ENCODE results near the gene PRELP.
"Not testable (repeated sequence)": the region's sequence is repeated elsewhere in the genome, so short reads cannot be mapped to it uniquely, and the experiment has no call there.

PRELP gene

GRCh38 chr1:203454986-203455471, 20.6 kb upstream of the PRELP start:
- no peak for DNase-seq (ENCODE audit: low read depth)

DNA sequence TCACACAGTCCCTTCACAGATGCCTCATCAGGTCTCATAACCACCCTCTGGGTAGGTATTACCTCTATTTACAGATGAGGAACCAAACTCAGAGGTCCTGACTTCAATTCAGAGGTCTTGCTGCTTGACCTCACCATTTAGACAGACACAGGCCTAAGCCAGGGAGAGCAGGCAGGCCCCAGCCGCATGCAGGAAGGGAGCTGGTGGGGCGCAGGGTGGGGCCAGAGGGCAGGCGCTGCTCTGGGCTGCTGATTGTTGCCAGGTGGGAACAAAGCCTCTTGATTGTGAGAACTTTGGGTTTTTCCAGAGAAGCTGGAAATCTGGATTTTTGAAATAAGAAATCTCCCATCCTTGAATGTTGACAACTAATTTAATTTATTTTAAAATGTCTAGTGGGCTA, 19.9 kb upstream of the PRELP start:
- no peak for DNase-seq (ENCODE audit: low read depth)

DNA sequence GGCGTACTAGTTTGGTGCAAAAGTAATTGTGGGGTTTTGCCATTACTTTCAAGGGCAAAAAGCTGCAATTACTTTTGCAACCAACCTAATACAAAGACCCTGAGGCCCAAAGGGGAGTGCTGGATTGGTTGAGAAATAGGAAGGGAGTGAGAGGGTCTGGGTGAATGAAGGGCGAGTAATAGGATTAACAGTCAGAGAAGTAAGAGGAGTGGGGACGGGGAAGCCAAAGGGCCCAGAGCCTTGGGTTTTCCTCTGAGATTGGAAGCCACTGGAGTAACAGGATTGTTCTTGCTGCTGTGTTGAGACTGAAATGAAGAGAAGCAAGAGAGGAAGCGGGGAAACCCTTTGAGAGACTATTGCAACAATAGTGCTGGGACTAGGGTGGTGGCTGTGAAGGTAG, 19.0 kb upstream of the PRELP start:
- DNase-seq (ENCODE audit: low read depth): no peak

DNA sequence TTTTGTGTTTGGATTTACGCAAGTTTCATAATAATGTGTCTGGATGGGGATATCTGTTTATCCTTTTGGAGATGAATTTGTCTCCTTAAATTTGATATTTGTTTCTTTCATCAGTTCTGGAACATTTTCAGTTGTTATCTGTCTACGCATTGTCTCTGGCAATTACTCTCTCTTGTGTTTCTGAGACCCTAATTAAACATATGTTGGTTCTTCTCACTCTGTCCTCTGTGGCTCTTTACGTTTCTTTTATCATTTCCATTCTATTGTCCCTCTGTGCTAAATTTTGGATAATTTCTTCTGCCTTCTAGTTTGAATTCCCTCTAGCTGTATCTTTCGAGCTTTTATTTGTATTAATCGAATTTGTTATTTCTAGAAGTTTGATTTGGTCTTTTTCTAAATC, 17.5 kb upstream of the PRELP start:
- DNase-seq (ENCODE audit: low read depth): no peak

DNA sequence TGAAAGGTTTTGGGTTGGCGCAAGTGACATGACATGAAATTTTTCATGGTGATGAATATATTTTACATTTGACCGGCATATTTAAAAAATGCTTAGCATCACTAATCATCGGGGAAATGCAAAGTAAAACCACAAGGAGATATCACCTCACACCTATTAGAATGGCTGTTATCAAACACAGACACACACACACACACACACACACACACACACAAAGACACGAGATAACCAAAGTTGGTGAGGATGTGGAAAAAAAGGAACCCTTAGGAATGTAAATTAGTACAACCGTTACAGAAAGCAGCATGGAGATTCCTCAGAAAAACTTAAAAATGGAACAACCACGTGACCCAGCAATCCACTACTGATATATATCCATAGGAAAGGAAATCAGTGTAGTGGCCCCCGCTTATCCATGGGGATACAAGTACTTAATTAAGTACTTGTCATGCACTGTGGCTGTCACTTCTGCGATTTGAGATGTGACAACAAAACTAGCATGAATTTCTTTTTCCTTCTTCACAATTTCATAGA, 15.9 kb upstream of the PRELP start:
- DNase-seq (ENCODE audit: low read depth): no peak

DNA sequence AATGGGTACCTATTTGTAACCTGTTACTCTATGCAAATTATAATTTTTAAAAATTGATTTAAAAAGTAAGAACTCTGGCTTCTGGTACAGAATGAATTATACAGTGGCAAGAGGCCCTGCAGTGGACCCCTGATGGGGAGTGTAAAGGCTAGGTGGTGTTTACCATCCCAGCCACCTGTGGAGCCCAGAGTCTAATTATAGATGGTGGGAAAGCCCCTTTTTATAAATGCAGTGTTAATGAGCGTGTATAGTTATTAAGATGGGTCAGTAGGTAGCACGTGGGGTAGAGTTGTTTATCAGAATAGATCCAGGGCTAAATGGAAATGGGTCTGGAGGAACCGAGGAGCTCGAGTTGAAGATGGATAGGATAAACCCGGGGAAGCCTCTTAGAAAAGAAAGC, 13.9 kb upstream of the PRELP start:
- no peak for DNase-seq (ENCODE audit: low read depth)

GRCh38 chr1:203462143-203462542, 13.5 kb upstream of the PRELP start:
- DNase-seq (ENCODE audit: low read depth): no peak

DNA sequence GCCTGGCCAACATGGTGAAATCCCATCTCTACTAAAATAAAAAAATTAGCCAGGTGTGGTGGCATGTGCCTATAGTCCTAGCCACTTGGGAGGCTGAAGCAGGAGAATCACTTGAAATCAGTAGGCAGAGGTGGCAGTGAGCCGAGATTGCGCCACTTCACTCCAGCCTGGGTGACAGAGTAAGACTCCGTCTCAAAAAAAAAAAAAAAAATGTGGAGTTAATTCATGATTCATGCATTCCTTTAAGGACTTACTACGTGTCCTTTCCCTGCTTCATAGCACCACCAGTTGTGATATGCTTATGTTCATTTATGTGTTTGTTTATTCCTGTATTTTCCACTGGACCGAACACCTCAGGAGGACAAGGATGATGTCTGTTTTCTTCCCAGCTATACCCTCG, 12.7 kb upstream of the PRELP start:
- DNase-seq (ENCODE audit: low read depth): no peak

DNA sequence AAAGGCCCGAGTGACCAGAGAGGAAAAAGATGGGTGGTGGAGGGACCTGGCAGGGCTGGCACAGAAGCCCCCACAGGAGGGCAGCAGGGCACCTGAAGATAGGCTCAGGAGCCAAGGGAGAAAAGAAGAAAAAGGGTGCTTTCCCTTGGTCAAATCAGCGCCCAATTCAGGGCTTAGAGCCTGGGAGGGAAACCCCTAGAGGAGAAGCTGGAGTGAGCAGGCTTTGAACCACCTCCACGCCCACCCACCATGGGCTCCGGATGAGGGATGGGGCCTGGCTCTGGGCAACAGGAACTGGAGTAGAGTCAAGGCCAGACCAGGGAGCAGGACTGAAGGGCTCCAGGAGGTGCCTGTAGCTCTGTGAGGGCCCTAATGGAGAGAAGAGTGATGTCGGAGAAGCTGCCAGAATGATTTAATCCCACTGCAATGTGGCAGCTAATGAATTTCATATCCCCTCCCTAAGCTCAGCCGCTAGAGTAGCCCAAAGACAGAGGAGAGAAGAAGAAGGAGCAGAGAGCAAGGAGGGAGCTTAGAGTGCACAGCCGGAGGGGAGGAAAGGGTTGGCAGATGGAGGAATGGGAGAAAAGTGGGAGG, 12.0 kb upstream of the PRELP start:
- DNase-seq (ENCODE audit: low read depth): no peak

GRCh38 chr1:203464226-203464625, 11.4 kb upstream of the PRELP start:
- no peak for DNase-seq (ENCODE audit: low read depth)

DNA sequence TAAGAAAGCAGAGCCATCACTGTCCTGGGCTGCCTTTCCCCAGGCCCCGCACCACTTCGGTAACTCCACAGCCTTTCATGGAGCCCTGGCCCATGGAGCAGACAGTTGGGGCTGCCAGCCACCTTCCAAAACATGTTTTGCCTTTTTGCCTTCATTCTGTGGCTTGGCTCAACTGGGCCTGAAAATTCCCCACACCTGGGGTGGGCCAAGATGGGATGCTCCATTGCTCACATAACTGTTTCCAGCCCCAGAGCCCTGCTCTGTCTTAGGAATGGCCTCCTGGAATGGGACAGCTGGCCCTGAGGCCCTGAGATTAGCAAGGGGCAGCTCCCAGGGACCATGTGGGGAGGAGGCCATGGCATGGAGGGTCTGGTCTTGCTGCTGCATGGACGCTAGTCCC, 10.9 kb upstream of the PRELP start:
- DNase-seq (ENCODE audit: low read depth): no peak

- no peak for DNase-seq (ENCODE audit: low read depth)
Measured at GRCh38 chr1:203465146-203465798, 10.3 kb upstream of the PRELP start.

- DNase-seq (ENCODE audit: low read depth): no peak
Measured at GRCh38 chr1:203465948-203466347, 9.7 kb upstream of the PRELP start.

DNA sequence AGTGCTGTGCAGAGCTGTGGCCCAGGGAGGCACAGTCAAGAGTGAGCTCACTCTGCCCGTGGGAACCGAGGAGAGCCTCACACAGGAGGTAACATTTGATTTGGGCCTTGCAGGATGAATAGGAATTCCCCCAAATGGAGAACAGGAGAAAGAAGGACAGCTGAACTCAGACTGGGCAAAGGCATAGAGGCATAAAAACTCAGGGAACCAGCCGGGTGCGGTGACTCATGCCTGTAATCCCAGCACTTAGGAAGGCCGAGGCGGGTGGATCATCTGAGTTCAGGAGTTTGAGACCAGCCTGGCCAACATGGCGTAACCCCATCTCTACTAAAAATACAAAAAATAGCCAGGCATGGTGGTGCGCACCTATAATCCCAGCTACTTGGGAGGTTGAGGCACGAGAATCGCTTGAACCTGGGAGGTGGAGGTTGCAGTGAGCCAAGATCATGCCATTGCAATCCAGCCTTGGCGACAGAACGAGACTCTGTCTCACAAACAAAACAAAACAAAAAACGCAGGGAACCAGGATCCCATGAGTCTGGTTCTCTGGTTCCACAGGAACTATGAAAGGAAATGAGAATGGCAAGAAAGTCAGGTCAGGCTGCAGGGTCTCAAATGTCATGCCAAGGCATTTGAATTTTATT, 8.6 kb upstream of the PRELP start:
- not testable (repeated sequence) for DNase-seq (ENCODE audit: low read depth)

DNA sequence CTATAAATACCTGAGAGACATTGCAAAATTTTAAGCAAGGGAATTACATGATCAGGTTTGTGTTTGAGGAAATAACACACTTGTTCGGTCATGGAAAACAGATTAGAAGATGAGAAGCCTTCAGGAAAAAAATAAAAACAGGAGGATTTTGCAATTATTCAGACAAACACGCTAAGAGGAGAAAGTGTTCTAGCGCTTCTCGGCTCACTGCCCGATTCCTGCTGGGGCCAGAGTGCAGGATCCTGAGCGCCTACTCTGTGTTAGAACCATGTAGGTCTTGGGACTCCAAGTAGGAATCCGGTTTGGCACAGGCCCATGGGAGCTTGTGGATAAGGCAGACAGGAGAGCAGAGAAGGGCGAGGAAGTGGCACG, 8.1 kb upstream of the PRELP start:
- no peak for DNase-seq (ENCODE audit: low read depth)

DNA sequence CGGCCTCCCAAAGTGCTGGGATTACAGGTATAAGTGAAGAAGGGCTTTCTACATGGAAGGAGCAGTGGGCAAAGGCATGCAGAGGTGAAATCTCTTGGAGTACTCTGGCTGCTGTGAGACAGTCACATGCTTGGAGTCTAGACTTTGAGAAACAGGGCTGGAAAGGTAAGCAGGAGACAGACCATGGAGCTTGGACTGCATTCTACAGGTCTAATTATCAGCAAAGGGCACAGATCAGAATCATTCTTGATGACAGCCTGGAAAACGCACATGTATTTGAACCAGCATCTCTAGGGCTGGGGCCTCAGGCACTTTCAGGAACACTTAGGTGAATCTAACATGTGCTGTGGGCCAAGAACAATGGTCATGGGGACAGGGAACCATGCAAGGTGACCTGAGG, 7.3 kb upstream of the PRELP start:
- DNase-seq (ENCODE audit: low read depth): no peak

DNA sequence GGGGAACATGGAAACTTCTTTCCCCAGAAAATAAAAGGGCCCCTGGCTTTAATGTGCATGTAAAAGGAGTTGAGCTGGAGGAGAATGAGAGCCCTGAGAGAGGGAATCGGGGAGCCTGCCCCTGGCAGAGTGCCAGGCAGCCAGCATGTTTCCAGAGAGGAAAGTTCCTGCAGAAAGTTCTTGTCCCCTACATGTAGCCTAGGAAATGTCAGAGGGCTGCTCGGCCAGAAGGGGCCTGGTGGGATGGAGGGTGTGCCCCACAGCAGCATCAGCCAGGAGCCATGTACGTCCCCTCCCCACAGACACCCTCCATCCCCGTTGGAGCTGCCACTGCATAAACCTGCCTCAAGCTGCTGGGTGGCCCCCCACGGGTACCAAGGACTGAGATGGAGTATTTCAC, 5.4 kb upstream of the PRELP start:
- DNase-seq (ENCODE audit: low read depth): no peak

- no peak for DNase-seq (ENCODE audit: low read depth)
Measured at GRCh38 chr1:203471841-203472240, 3.8 kb upstream of the PRELP start.

DNA sequence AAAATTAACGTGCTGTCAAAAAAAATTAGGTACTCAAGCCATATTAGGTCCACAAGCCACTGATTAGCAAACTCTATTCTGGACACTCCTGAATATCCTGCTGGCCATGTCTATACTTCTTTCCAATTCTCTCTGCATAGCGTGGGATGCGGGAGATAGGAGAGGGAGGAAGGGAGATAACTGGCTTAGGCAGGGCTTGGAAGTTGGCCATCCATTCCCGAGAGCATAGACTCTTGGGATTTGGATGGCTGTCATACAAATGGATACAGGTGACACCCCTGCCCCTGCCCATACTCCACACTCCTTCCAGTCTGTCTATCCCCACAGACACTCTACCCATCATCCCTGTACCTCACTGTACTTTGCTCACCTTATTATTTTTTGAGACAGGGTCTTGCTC, 2.3 kb upstream of the PRELP start:
- DNase-seq (ENCODE audit: low read depth): no peak

DNA sequence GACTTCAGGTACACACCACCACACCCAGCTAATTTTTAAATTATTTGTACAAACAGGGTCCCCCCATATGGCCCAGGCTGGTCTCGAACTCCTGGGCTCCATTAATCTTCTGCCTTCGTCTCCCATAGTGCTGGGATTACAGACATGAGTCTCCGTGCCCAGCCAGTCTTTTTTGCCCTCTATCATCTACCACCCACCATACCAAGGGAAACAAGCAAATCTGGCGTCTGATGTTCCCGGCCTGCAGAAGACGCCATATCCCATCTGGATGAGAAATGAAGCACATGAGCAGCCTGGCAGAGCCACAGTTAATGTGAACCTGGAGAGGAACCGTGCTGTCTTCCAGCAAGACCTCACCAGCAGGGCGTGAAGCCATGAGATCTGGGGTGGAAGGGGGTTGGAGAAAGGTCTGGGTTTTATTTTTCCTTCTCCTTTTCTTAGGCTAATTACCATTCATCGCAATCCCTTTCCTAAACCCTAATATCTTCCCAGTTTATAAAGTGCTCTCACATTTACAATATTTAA, 1.8 kb upstream of the PRELP start:
- DNase-seq (ENCODE audit: low read depth): no peak

- no peak for DNase-seq (ENCODE audit: low read depth)
Measured at GRCh38 chr1:203476216-203476814, 709 bp downstream of the PRELP start.

- DNase-seq (ENCODE audit: low read depth): no peak
Measured at GRCh38 chr1:203477748-203478147, 2.1 kb downstream of the PRELP start.

GRCh38 chr1:203478231-203478630, 2.6 kb downstream of the PRELP start:
- DNase-seq (ENCODE audit: low read depth): no peak
